WI38 (cell line): ENCODE results near the gene NREP.
"Not testable (repeated sequence)": the region's sequence is repeated elsewhere in the genome, so short reads cannot be mapped to it uniquely, and the experiment has no call there.

Experiments
- H3K4me3 ChIP-seq: 2 replicates; pipeline ENCODE4 v1.5.1; 2011; ENCODE audit warnings: low read depth, mild to moderate bottlenecking, control low read depth, low read length
- TF ChIP-seq, protein P1 (sequence below): IDR thresholded peaks from 2 replicates; pipeline ENCODE4 v1.5.1; 2012; ENCODE audit warnings: low read depth, mild to moderate bottlenecking, control low read depth, low read length

The NREP gene

GRCh38 chr5:111730659-111731382 is 26.2 kb downstream of the NREP start:
- TF ChIP-seq, protein P1, sequence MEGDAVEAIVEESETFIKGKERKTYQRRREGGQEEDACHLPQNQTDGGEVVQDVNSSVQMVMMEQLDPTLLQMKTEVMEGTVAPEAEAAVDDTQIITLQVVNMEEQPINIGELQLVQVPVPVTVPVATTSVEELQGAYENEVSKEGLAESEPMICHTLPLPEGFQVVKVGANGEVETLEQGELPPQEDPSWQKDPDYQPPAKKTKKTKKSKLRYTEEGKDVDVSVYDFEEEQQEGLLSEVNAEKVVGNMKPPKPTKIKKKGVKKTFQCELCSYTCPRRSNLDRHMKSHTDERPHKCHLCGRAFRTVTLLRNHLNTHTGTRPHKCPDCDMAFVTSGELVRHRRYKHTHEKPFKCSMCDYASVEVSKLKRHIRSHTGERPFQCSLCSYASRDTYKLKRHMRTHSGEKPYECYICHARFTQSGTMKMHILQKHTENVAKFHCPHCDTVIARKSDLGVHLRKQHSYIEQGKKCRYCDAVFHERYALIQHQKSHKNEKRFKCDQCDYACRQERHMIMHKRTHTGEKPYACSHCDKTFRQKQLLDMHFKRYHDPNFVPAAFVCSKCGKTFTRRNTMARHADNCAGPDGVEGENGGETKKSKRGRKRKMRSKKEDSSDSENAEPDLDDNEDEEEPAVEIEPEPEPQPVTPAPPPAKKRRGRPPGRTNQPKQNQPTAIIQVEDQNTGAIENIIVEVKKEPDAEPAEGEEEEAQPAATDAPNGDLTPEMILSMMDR = no peak

GRCh38 chr5:111728941-111729340 is 28.1 kb downstream of the NREP start:
- no peak overlapping the region for H3K4me3 ChIP-seq
- TF ChIP-seq, protein P1 = no peak

More at GRCh38 chr5:111730659-111731382, 26.2 kb downstream of the NREP start:
- no peak overlapping the region for H3K4me3 ChIP-seq

DNA sequence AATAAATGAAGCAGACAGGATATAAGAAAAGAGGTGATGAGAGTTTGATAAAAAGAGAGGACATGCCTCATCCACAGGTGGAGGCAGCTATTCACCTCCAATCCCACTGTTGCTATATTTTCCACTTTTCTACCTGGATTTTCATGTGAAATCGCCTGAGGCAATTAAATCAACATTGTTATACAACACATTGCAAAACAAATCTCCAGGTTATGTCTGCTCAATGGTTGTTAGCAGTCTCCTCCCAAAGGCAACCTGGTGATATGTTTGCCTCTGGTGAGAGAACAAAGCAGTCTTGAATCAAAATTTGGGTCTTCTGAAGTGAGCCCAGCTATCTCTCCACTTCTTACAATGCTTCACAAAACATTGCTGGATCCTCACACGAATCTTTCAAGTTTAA is 30.0 kb downstream of the NREP start:
- no peak overlapping the region for H3K4me3 ChIP-seq
- TF ChIP-seq, protein P1 = no peak

DNA sequence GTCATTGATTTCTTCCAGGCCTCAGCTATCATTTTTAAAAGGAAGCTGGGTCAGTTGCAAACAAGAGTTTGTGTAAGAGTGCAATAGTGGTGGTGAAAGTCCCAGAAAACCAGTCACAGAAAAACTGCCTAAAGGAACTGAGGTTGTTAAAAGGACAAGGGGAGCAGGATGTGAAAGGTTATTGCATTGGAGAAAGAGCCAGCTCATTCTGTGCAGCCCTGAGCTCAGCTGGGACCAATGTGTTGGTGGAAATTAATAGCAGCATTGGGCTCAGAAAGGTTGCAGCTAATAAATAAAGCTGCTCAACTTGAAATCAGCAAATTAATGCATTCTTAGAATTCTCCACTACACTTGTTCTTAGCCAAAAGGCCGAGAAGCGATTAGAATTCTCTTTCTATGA is 34.9 kb downstream of the NREP start:
- no peak overlapping the region for H3K4me3 ChIP-seq
- TF ChIP-seq, protein P1 = no peak

DNA sequence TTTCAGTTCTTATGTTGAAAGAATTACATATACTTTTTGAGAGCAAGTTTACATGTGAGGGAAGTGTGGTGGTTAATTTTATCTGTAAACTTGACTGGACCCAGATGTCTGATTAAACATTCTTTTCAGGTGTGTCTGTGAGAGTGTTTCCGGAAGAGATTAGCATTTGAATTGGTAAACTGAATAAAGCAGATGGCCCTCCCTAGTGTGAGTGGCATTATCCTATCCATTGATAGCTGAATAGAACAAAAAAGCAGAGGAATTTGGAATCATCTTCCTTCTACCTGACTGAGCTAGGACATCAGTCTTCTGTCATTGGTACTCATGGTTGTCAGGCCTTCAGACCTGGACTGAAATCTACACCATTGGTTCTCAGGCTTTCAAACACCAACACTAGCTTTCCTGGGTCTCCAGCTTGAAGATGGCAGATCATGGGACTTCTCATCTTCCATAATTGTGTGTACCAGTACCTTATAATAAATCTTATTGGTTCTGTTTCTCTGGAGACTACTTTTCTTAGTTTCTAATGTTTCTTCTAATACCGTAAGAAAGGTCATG is 36.6 kb downstream of the NREP start:
- TF ChIP-seq, protein P1 = no peak
- H3K4me3 ChIP-seq = no peak overlapping the region

DNA sequence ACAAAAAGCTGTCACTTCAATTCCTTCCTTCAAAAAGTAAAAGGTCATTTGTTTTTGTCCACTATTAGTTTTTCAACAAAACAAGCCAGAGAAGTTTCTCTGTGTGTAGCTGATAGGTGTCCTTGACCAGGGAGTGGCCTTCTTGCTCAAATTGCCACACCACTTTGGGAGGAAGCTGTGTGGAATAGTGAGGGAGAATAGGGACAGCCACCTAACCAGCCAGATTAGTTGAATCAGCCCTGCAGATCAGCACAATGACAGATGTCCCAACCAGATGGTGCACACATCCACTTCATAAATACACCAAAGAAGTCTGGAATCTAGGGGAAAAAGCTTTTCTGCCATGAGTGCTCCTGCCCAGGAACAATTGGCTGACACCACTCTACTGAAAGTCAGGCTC is 37.2 kb downstream of the NREP start:
- TF ChIP-seq, protein P1 = no peak
- H3K4me3 ChIP-seq = no peak overlapping the region

DNA sequence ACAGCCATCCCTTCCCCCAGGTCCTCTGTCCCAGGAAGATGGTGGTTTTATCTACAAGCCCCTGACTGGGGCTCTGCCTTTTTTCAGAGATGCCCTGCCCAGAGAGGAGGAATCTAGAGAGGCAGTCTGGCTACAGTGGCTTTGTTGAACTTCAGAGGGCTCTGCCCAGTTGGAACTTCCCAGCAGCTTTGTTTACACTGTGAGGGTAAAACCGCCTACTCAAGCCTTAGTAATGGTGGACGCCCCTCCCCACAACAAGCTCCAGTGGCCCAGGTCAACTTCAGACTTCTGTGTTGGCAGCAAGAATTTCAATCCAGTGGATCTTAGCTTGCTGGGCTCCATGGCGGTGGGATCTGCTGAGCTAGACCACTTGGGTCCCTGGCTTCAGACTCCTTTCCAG is 40.2 kb downstream of the NREP start:
- H3K4me3 ChIP-seq = not testable (repeated sequence)
